ENCODE measurements around the gene COL18A1.
"Not testable (repeated sequence)": the region's sequence is repeated elsewhere in the genome, so short reads cannot be mapped to it uniquely, and the experiment has no call there.

The COL18A1 gene

DNA sequence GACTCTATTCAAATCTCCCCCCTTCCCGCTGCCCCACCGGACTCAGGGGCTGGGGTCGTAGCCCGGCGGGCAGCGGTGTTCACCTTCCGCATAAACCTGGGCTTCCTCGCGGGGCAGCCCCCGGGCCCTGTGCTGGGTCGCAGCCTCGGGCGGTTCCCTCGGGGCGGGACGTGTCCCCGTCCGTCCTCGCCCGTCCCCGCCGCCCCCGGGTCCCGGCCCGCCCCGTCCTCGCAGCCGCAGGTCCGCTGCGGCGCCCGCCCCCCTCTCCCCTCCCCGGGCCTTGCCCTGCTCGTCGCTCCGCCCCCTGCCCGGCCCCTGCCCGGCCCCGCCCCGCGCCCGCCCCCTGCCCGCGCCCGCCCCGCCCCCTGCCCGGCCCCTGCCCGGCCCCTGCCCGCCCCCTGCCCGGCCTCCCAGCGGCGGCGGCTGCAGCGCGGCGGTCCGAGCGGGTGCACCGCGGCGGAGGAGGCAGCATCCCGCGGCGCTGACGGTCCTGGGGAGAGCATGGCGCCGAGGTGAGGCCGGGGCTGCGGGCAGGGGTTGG lies at the start of gene COL18A1:
COL18A1 (plus strand) TSS at position 436 of the 541 bp plus-strand sequence; CDS start at position 502, 66 bp downstream.
- DNase-seq (ENCODE audit: low spot score): peak; percentile 52

DNA sequence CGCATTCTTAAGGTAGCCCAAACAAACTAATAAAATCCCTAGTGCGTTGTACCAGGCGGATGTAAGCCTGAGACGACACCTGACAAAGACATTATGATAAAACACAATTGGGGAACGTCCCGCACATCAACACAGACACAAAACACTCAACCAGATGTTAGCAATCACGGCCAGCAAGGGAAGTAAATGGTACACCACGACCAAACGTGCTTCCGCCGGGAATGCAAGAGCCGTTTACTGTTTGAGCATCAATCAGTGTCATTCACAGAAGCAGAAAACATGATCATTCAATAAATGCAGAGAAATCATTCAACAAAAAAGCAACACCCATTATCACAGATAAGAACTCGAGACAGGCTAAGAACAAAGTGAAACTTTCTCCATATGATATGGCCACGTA lies 49.4 kb upstream of the COL18A1 start:
- DNase-seq (ENCODE audit: low spot score): no peak

DNA sequence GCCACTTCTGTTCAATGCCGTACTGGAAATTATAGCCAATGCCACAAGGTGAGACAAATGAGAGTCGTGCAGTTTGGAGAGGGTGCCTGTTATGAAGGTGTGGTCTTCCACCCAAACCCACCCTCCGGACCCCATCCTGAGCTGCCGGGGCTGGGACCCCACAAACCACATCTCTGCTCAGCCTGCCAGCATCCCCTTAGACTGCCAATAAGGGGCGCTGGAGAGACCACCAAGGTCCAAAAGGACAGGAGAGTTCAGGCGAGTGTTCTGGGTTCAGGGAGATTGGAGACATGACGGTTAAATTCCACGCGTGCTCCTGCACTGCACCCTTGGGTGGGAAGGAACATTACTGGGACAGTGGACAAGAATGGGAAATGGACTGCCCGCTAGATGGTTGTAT lies 48.7 kb upstream of the COL18A1 start:
- DNase-seq (ENCODE audit: low spot score): no peak

DNA sequence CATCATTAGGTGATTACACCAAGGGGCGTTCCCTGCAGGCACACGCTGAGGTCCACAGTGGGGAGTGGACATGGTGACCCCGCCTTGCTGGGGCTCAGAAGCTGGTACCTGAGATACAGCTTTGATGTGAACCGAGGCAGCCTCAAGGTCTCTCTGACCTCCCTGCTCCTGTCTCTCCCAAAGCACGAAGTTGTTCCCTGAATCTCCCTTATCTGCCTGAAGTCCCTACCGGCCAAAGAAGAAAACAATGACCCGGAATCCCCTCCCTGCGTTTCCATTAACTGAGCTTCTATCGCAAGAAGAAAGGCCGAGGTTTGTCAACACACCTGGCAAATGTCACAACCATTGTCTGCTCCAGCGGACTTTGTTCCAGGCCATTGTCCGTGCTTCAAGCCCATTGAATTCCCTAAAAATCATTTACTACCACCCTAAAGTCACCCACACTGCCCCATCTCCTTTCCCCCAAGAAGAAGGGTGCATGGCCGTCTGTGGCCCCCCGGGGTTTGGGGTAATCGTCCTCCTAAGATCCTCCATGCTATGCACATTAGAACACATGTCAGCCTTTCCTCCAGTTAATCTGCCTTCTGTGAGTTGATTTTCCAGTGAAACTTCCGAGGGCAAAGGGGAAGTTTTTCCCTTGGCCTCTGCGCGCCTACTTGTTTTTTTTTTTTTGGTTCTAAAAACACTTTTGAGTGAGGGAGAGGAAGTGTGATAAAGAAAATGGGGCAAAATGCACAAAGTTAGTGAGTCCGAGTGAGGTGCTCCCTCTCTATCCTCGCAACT lies 48.1 kb upstream of the COL18A1 start:
- DNase-seq (ENCODE audit: low spot score): no peak

DNA sequence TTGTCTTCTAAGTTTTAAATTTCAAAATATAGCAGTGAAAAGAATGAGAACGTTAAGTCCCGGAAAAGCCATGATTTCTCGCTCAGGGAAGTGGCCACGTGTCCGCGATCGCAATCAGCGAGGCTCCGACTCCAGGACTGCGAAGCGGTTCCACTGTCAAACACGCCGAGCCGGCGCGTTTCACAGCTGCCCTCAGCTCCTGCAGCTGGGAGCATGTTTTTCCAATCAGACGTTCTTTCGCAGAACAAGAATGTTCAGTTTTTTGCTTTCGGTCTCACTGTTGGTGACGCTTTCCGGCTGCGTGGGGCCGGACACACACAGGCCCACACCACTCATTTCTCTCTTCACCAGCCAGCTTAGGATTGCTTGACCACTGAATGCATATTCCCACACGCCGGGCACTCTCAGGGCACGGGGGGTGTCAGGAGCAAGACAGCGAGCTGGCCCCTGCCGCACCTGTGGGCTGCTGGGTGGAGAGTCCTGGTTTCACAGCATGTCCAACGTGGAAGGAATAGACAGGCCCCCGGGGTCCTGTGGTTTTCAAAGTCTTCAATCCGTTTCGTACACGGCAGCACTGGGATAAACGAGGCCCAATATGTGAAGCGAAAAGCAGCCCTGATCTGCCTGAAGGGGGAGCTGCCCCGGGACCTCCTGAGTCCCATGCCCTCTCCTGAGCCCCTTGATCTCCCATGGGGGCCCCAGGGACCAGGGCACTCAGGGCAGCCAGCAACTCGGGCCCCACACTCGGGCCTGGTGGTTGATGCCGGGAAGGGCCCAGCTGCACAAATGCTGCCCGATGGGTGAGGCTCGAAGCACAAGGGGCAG lies 47.3 kb upstream of the COL18A1 start:
- no peak for DNase-seq (ENCODE audit: low spot score)

DNA sequence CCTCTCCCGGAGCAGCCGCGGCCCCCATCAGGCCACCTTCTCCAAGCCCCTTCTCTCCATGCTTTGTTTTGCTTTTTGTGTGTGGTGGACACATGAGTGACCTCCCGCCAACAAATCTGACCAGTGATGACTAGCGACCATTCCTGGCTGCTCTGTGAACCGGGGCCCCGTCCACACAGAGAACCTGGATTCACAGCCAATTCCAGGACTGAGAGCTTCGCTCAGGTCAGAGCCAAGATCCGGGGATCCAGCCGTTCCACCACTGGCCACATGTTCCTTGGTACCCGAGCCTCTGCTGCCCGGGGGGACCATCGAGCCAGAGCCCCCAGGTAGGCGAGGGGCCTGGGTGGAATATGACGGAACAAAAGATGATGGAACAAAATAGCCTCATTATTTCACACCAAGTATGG lies 46.7 kb upstream of the COL18A1 start:
- DNase-seq (ENCODE audit: low spot score): no peak

DNA sequence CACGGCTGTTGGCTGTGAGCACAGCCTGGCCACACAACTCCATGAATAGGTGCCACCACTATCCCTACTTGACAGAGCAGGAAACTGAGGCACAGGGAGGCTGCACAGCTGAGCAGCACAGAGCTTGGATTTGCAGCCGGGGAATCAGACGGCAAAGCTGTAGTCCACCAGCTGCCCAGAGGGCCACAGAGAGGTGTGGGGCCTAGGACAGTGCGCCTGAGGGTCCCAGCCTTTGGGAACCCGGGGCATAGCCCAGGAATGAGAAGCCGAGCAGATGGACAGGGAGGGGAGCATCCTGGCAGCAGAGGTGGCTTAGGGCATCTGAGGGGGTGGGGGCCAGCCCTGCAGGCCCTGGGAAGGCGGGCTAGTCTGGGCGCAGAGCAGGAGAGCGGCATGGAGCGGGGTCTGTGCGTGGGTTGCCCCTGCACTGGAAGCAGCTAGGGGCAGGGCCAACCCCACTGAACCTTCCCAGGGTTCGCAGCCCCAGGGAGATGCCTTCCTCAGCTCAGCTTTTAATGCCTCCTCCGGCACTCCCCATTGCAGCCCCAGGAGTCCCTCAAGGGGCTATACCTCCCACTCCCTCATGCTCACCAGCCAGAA lies 46.2 kb upstream of the COL18A1 start:
- no peak for DNase-seq (ENCODE audit: low spot score)

DNA sequence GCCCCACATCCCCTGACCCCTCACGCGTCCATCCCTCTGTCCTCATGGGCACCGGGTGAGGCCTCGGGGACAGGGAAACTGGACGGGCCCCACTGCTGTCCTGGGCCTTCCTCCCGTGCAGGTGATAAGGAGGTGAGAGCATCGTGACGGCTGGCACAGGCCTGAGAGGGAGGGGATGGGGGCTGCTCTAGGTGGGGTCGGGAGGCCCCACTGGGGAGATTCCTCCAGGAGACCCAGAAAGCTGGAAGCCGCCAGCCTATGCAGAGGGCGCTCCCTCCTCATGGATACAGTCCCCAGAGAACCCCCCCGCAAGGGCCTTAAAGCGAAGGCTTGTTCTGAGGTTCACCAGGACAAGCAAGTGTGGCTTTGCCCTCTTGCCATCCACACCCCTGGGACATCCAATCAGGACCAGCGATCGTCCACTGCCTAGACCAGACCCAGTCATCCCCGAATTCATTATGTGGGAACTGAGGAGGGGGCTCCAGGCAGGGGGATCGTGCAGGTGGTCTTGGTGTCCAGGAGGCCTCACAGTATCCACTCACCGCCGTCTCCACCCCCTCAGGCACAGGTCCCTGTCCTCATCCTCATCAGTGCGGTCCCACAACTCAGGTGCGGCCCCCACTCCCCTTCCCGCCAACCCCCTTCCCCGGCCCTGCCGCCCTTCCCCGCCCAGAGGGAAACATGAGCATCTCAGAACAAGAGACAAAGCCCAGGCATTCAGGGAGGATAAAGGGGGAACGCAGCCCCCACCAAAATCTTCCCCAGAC lies 45.3 kb upstream of the COL18A1 start:
- DNase-seq (ENCODE audit: low spot score): no peak

DNA sequence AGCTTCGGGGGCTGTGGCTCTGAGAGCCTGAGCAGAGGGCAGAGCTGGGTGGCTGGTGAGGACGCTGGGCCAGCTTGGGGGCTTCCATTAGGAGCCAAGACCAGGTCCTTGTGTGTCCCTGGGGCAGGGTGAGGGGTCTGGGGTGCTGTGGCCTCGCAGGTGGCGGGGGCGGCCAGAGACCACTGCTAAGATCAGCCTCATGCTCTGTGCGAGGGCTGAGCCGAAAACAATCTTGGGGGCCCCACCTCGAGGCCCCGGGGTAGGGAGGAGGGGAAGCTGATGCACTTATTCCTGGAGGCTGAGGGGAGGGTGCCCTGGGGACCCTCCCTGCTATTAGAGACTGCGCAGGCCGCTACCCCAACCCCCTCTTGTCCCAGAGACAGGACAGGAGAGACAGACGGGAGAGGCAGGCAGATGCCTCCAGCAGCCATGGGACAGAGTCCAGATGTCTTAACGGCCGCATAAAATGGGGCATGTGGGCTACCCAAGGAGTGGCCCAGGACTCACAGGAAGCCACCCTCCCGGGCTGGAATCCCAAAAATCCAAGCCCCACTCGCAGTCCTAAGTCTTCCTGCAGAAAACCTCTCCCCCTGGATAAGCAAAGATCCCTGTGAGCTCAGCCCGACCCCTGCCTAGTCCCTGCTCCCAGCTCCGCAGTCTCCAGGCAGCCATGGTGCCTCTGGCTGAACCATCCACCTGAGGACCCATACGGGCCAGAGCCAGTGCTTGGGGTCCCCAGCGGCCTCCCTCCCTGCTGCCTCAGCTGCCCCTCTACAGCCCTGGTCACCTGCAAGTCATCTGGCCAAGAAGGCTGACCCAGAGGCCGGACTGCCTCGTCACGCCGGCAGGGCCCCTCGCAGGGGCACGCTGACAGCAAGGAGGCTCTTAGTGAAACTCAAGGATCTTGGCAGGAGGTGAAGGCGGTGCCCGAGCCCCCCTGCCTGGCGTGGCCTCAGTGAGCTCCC lies 43.6 kb upstream of the COL18A1 start:
- no peak for DNase-seq (ENCODE audit: low spot score)

DNA sequence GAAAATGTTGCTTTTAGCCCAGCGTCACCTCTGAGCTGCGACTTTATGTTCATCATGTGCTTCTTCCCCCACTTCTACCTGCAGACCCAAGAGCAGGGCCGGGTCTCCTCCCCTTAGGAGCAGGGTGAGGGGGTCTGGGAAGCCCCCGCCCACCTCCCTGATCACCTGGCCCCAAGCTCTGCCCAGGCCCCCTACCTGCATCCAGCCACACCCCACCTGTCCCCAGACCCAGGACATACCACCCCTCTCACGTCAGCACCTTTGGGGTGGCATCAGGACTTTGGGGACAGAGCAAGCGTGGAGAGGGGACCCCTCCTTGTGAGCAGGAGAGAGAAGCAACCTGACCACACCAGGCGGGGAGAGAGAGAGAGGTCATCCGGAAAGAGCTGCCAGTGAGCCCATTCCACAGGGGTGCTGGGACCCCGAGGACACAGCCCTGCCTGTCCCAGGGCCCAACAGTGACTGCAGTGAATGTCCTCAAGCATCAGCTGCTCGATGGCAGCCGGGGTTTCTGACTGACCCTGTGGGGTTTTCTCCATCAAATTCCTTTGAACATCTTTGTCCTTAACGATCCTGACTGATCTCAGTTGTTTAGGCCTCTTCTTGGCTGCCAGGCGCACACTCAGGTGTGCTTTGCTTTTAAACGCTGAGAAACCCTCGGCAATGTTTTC lies 42.8 kb upstream of the COL18A1 start:
- no peak for DNase-seq (ENCODE audit: low spot score)

DNA sequence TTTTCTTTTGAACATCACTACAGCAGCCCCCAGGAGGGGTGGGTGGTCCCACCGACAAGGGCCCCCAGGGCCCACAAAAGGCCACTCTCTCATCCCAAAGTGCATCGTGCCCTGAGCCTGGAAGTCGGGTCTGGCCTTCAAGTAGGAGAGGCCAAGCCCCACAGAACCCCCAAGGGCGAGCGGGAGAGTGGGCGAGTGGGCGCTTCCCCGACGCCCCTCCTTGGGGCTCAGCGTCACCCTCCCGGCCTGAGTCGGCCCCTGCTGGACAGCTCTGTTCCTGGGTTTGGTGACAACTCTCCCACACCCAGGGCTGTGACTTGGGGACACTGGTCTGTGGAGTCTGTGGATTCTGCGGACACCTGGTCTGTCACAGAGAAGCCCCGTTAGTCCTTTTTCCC lies 42.2 kb upstream of the COL18A1 start:
- no peak for DNase-seq (ENCODE audit: low spot score)

DNA sequence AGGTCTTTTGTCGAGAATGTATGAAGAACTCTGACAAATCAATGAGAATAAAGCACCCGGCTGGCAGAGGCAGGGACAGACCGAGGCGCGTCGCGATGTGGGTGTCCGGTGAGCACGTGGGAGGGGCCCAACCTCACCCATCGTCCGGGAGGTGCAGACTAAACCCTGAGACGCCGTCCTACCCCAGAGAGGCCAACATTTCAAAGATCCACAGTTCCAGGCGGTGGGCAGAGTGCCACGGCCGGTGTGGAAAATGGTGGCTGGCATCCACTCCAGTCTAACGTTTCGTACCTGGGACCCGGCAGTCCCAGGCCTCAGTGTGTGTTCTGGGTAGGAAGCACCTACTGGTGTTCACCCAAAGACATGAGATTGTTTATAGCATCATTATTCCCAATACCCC lies 41.7 kb upstream of the COL18A1 start:
- not testable (repeated sequence) for DNase-seq (ENCODE audit: low spot score)

DNA sequence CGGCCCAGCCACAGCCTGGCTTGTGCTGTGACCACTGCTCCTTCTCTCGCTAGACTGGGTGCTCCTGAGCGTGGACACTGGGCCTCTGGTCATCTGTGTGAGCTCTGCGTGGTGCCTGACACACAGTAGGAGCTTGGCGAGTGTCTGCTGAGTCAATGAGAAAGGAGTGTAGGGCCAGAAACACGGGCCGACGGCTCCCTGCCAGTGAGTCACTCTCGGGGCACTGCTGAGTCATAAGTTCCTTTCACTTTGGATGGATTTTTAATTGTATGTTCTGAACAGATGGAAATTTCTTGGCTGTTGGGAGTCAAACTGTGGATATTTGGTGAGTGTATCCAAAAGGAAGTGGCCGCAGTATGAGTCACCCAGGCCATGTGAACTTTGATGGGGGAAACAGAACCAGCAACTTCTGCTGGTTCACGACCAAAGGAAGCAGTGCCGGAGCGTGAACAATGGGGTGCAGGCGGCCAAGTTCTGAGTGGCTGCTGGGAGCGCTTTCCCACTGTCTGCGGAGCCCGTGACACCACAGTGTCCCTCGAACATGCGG lies 41.0 kb upstream of the COL18A1 start:
- peak; percentile 98 for DNase-seq (ENCODE audit: low spot score)

DNA sequence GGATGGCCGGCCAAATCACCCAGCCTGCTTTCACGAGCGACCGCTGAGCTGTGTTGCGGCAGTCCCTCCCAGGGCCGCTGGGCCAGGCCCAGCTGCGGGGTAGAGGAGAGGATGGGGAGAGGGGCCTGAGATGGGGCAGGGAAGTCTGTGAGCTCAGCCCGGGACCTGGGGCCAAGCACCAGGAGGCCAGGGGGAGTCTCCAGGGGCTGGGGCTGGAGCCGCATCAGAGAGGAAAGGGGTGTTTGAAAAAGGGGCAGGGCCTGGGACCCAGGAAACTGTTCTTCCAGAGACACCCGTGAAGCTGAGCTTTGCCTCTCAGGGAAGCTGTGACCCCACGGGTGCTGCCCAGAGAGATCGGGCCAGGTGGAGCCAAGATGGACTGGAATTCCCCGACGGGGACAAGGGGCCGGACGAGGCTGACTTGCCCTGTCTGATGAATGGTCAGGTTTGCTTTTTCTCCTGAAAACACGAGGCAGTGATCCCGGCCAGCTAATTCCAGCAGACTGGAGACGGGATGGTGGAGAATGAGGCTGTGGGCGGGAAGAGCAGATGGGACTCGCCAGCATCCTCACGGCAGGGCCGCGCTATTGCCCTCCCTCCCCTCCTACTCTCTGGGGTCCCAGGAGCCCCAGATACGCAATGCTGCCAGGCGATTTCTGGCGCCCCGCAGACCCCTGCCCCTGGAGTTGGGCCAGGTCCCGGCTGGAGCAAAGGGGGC lies 40.3 kb upstream of the COL18A1 start:
- peak; percentile 55 for DNase-seq (ENCODE audit: low spot score)

DNA sequence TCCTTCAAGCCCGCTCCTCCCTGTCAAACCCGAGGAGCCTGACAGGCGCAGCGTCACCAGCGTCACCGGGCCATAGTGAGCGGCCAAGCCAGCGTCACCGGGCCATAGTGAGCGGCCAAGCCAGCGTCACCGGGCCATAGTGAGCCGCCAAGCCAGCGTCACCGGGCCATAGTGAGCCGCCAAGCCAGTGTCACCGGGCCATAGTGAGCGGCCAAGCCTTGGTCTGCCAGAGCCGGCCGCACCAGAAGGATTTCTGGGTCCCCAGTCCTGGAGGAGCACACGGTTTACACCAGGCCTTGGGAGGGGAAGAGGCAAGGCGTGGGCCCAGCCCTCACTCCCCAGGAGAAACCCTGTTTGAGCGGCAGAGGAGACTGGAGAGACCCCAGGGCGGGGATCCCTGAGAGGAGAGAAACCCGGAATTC lies 39.8 kb upstream of the COL18A1 start:
- DNase-seq (ENCODE audit: low spot score): no peak

DNA sequence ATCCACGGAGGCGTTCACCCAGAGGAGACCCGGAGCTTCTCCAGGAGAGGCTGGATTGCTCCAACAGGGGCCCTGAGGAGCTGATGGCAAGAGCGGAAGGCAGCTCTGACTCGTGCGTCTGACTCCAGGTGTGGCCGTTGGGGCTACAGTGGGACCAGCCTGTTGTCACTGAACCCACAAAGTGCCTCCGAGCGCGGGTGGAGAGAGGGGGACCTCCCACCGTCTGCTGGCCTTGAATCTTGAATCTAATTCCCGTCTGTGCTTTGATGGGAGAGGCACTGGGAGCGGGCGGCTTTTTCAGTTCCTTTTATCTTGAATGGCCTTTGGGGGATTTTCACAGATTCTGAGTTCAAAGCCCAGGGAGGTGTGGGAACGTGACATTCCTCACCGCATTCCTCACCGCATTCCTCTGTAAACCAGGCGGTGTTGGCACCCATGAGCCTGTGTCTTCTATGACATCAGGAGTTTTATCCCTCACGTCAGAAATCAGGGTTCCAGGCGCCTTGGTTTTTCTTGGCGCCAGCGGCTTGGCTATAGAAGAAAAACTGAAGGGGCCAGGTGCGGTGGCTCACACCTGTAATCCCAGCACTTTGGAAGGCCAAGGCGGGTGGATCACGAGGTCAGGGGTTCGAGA lies 39.2 kb upstream of the COL18A1 start:
- peak; percentile 91 for DNase-seq (ENCODE audit: low spot score)

DNA sequence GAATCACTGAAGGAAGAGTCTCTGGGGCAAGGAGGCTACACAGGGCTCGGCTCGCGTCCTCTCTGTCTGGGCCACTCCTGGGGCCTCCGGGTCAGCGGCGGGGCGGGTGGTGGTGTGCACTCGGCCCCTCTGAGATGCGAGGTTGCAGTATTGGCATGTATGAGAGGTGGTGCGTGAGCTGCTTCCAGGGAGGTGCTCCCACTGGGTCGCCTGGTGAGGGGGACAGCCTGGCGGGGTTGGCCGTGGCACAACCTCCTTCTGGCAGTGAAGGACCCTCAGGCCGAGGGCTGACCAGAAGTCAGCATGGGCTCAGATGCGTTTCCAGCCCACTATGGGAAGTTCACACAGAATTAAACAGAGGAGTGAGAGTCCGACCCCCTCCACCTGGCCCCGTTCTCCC lies 38.5 kb upstream of the COL18A1 start:
- no peak for DNase-seq (ENCODE audit: low spot score)

DNA sequence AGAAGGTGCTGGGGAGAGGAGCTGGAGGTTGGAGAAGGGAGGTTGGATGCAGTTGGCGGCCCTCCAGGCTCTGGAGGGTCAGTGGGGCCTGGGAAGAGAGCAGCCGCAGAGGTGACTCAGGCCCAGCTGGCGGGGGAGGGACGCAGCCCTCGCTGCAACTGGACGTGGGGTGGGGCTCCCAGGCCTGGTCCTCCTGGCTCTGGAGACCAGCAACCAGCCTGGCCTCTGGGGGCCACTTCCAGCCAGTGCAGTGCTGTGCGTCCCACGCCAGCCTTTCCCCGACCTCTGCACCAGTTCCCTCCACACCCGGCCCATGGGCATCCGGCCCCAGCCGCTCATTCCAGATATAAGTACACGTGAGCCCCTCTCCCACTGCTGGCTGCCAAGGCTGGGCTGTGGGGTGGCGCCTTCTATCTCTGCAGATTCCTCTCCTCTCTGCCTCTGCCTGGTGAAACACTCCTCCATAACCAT lies 38.0 kb upstream of the COL18A1 start:
- DNase-seq (ENCODE audit: low spot score): peak; percentile 78

Measured in SW480 (cell line).